SKM-1 (cell line): ENCODE results near the gene ZNF700.
"Not testable (repeated sequence)": the region's sequence is repeated elsewhere in the genome, so short reads cannot be mapped to it uniquely, and the experiment has no call there.

Experiments
- DNase-seq: peaks from one replicate; lab custom pipeline; 2025; ENCODE audit not compliant: unreplicated experiment; lab: John Stamatoyannopoulos, UW

ZNF700 gene

GRCh38 chr19:11924886-11925650 is at the start of gene ZNF700:
Gene ZNF700 (plus strand): TSS chr19:11925107. CDS start chr19:11925211, 104 bp downstream.
- peak; percentile 89 for DNase-seq

GRCh38 chr19:11879687-11880266 is 45.1 kb upstream of the ZNF700 start:
- DNase-seq: peak; percentile 14

GRCh38 chr19:11880598-11880997 is 44.3 kb upstream of the ZNF700 start:
- no peak for DNase-seq

- DNase-seq: peak; percentile 70
Measured at GRCh38 chr19:11881151-11881800, 43.6 kb upstream of the ZNF700 start.

GRCh38 chr19:11882606-11883005 is 42.3 kb upstream of the ZNF700 start:
- DNase-seq: no peak

GRCh38 chr19:11887234-11887610 is 37.7 kb upstream of the ZNF700 start:
- DNase-seq: no peak

- peak; percentile 67 for DNase-seq
Measured at GRCh38 chr19:11887611-11888531, 37.0 kb upstream of the ZNF700 start, which contains the start of gene ZNF69. Gene ZNF69 (plus strand): TSS chr19:11887782. CDS start chr19:11887924, 142 bp downstream.

- DNase-seq: not testable (repeated sequence)
Measured at GRCh38 chr19:11889901-11890300, 35.0 kb upstream of the ZNF700 start.

GRCh38 chr19:11890634-11891033 is 34.3 kb upstream of the ZNF700 start:
- DNase-seq: no peak

- DNase-seq: no peak
Measured at GRCh38 chr19:11894851-11895250, 30.1 kb upstream of the ZNF700 start.

- no peak for DNase-seq
Measured at GRCh38 chr19:11902228-11902627, 22.7 kb upstream of the ZNF700 start.

- no peak for DNase-seq
Measured at GRCh38 chr19:11905928-11906327, 19.0 kb upstream of the ZNF700 start.

GRCh38 chr19:11911937-11912336 is 13.0 kb upstream of the ZNF700 start:
- not testable (repeated sequence) for DNase-seq

GRCh38 chr19:11914417-11915051 is 10.4 kb upstream of the ZNF700 start:
- not testable (repeated sequence) for DNase-seq

GRCh38 chr19:11921852-11922495 is 2.9 kb upstream of the ZNF700 start:
- no peak for DNase-seq

- not testable (repeated sequence) for DNase-seq
Measured at GRCh38 chr19:11925651-11926187, 812 bp downstream of the ZNF700 start.

- DNase-seq: no peak
Measured at GRCh38 chr19:11927227-11927626, 2.3 kb downstream of the ZNF700 start.

- no peak for DNase-seq
Measured at GRCh38 chr19:11931051-11931450, 6.1 kb downstream of the ZNF700 start.

- no peak for DNase-seq
Measured at GRCh38 chr19:11931513-11931912, 6.6 kb downstream of the ZNF700 start.

GRCh38 chr19:11935829-11936228 is 10.9 kb downstream of the ZNF700 start:
- not testable (repeated sequence) for DNase-seq
